Kidney capillary endothelial cell (primary cell): ENCODE results near the gene TTC23L.

Source experiments
- DNase-seq: peaks from one replicate; pipeline ENCODE4 v3.0.0-alpha.2; 2018; ENCODE audit warnings: low spot score

The TTC23L gene

DNA sequence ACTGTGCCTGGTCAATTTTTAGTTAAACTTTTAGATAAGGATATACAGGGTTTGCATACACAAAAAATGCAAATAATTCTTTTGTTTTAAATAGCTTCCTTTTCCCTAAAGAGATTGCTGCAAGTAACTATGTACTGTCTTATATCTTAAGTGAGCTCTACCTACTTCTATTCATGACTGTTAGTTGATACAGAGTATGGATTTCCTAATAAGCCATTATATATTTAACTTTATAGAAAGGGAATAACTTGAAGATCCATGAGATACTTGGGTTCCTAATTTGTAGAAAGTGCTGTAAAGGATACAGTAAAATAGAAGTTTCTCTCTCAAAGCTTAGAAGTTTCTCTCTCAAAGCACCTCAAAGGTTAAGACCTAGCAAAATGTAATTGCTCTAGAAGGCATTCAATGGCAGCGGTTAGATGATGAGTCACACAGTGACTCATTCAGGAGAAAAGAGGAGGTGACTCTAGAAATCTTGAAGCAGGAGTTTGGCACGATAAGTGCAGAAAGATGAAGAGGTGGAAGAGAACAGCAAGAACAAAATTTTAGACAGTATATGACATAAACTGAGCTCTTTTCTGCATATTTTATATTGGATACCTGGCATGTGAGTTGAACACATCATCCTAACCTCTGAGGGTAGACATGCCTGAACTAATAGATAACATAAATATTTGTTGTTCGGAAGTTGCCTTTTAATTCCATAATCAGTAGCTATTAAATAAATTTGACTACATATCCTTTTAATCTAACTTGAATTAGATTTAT is 84.9 kb downstream of the TTC23L start:
- DNase-seq: peak; percentile 90

GRCh38 chr5:34924462-34924765 is 85.5 kb downstream of the TTC23L start:
- no peak for DNase-seq

- no peak for DNase-seq
Observed at GRCh38 chr5:34926318-34926888, 87.4 kb downstream of the TTC23L start.

- DNase-seq: no peak
Observed at GRCh38 chr5:34927785-34928184, 88.8 kb downstream of the TTC23L start.

GRCh38 chr5:34928267-34928666 is 89.3 kb downstream of the TTC23L start:
- no peak for DNase-seq

DNA sequence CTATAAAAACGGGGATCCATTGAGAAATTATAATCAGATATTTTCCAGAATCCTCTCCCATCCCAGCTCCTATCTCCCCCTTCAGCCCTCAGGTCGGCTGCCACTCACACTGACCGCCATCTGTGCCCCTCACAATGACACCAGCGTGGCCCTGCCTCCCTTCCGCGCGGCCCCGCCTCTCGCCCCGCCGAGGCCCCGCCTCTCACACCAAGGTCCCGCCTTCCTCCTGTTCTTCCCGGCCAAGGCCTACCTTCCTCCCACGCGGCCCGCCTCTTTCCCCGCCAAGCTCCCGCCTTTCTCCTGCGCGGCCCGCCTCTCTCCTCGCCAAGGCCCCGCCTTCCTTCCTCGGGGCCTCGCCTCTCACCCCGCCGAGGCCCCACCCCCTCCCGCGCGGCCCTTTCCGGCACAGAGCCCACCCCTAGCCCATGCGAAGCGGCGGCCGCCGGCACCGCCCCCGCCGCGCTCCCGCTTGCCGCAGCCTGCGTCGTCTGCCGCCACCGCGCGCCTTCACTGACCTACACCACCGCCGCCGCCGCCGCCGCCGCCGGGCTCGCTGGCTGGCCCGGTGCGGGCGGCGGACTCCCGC is 90.3 kb downstream of the TTC23L start, which contains the start of gene DNAJC21:
TSS of gene DNAJC21 (plus strand) at position 426 of the 586 bp plus-strand sequence. CDS start 261 bp downstream, outside the sequence.
- DNase-seq: peak; percentile 96

DNA sequence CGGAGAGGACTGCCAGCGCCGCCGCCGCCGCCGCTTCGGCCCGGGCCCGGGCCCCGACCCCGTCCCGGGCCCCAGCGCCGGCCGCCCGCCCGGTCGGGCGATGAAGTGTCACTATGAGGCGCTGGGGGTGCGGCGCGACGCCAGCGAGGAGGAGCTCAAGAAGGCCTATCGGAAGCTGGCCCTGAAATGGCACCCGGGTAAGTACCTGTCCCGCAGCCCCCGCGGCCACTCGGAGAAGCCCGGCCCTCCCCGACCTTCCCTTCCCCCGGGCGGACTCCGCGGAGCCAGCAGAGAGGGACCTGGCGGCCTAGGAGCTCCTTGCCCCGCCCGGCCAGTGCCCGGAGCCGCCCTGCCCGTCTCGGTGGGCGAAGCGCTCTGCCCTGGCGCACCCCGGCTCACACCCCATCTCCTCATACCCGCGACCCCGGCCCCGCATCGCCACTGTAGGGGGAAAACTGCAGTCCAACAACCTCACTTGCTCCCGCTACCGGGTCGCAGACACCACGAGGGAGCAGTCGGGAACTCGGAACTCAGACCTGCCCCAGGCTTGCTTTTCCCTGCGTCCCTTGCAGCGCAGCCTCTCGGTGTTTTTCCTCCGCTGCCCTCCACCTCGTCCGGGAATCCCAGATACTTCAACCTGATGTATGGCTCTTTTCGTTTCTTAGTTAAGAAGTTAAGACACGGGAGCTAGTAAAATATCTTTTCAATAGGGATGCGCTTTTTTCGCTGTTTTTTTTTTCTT is 90.9 kb downstream of the TTC23L start:
- peak; percentile 61 for DNase-seq

DNA sequence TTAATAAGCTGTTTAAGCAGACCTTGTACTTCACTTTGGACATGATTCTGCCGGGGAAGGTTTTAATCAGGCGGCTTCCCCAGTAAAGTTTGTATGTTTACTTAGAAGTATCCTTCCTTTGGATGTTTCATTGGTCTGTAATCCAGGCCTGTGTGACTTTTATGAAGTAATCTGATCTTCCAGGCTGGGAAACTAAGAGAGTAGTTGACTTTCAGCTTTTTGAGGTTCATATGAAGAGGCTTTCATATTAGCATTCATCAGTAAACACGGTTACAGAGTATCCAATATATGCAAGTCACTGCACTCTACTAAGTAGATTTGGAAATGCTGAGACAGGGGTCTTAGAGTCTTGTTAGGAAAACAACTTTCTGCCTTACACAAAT is 91.5 kb downstream of the TTC23L start:
- DNase-seq: peak; percentile 20

- no peak for DNase-seq
Observed at GRCh38 chr5:34930870-34931269, 91.9 kb downstream of the TTC23L start.

- no peak for DNase-seq
Observed at GRCh38 chr5:34932947-34933346, 94.0 kb downstream of the TTC23L start.

DNA sequence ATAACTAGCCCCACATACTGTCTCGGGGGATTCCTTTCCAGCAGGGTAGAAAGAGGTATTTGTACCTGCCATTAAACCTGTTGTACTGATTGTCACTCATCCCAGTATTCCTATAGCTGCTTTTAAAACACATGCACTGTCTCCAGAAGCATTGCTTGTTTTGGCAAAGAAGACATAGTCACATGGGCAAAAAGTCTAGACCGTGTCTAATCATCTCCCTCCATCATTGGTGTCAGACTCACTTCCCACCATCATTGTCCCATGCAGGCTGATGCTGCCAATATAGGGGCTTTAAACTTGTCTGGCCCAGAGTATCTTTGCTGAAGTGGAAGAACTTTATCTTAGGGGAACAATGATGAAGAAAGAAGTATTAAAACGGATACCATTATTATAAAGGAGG is 103.0 kb downstream of the TTC23L start:
- DNase-seq: no peak

GRCh38 chr5:34944044-34944443 is 105.1 kb downstream of the TTC23L start:
- DNase-seq: no peak

DNA sequence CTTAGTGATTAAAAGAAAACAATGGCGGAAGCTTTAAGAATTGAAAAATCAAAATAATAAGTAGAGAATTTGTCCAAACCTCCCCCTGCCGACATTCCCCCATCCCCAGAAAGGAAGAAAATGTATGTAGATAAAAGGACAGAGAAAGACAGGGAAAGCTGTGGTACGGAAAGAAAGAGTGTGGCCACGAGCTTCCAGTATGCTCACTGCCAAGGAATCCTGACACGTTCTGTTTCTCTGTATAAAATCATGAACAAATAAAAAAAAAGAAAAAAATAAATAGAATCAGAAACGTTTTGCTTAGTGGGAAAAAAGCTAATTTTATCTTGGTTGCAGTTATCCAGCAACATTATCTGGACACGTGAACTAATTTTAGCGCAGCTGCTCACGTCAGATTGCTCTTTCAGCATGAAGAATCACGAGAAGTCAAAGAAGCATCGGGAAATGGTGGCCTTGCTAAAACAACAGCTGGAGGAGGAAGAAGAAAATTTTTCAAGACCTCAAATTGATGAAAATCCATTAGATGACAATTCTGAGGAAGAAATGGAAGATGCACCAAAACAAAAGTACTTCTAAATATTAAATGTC is 105.6 kb downstream of the TTC23L start:
- no peak for DNase-seq
